ENCODE measurements around the gene CCDC27.

The CCDC27 gene

DNA sequence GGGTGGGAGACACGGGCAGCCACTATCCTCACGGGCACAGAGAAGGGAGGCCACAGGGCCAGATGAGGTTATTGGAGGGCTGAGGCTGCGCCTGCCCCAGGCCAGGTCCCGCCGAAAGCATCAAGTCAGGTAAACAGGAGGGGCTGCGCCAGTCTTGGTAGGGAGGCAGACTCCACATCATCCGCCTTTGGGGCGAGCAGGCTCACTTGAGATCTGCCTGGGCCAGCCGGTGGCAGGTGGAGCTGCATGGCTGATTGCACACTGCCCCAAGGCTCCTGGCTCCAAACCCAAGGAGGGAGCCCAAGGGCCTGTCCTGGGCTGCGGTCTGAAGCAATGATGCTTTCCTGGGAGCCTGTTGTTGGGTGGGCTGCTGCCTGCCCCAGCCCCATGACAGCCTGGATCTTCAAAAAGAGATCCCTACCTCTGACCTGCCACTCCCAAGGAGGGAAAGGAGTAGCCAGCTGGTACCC is 24.9 kb downstream of the CCDC27 start:
- DNase-seq (ENCODE audit: low spot score), result no peak

DNA sequence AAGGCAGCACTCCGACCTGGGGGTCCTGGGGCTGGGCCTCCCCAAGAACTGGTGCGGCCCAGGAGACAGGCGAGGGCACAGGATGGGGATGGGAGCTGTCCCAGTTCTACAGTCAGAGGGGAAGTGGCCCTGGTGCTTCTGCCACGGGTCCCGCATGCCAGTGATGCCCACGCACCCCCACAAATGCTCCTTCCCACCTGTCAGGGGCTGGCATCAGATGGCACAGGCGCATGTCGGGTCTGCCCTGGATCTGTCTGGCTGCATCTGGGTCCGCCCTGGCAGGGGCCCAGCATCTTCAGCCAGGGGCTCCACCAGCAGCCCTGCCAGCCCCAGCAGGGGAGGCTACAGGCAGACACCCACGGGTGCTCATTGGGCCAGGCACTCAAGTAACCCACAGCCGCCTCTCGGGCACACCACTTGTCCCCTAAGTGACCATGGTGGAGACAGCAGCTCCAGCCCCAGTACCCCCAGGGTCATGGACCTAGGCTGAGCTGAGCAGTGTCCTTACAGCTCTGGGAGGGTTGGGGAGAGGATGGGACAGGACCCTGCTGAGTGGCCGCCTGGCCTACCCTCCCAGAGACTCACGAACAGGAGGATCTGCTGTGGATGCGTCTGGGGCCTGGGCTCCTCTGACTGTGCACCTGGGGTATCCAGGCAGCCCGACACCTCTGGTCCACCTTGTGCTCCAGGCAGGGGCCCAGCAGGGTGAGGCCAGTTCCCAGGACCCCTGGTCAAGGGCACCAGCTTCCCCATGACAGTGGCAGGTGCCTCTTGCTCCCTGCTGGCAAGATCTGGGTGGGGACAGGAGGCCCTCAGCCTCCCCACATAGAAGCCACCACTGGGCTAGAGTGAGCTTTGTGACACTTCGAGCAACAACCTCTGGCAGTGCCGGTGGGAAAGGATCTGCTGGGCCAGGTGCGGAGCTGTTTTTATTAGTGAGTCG is 25.7 kb downstream of the CCDC27 start:
- no peak for DNase-seq (ENCODE audit: low spot score)

DNA sequence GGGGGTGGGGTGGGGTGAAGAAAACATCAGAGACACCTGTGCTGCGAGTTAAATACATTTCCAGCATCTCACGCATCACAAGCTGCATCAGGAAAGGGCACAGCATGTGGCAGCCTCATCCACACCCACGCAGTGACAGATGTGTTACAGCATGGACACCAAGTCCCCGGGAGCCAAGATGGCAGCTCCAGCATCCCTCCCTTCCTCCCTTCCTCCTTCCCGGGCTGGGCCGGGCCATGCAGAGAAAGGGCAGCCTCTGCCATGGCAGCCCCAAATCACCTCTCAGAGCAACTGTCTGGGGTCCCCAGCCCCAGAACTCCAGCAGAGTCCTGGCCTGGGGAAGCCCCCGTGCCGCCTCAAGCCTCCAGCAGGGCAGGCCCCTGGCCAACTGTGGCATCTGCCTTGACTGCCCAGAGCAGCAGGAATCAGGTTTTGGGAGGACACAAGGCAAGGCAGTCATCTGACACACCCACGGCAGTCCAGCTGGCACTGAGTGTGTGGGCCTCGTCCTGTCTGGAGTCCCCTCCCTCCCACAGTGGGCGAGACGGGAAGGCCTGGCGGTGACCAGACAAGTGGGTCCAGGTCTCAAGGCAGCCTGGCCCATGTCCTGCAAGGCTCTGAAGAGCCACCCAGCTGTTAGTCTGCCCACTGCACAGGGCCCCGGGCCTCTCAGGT is 26.5 kb downstream of the CCDC27 start:
- no peak for DNase-seq (ENCODE audit: low spot score)

DNA sequence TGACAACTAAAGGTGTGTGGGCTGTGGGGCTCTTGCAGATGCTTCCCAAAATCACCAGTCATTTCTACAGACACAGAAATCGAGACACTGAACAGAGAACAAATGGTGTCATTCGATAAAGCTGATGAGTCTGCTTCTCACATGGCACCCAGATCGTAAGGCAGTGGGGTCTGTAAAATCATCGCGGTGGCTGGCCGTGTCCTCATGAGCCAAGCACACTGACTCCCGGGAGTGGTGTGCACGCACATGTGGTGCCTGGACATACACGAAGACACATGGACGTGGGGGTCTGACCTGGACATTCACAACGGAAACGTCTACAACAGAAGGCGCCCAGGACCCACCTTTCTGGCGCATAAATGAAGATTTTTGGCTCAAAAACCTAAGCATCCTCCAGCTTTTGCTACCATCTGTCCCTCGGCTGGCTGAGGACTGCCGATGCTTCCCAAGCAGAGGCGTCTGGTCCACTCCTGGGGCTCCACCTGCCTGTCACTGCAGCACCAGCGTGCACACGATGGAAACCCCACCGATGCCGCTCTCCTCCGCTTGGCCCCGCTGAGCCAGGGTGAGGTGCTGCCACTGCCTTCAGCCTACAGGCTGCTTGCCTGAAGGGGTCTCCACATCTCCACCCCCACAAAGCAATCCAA is 27.1 kb downstream of the CCDC27 start:
- no peak for DNase-seq (ENCODE audit: low spot score)

DNA sequence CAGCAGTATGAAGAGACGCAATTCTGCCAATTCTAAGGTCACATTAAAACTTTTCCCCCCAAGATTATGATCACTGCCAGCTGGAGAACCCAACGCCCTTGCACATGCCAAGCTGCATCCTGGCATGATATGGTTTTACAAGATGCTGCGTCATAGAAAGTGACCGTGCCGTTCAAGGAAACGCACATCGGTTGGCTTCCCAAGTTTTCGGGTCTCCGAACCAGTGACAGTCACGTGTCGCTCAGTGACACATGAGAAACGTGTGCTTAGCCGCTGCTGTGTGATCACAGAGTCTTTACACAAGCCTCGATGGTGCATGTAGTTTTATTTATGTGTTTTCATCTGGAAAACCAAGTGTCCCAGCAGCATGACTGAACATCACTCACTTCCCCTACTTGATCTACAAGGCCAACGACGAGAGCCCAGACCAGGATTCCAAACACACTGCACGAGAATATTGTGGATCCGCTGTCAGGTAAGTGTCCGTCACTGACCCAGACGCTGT is 27.7 kb downstream of the CCDC27 start:
- no peak for DNase-seq (ENCODE audit: low spot score)

DNA sequence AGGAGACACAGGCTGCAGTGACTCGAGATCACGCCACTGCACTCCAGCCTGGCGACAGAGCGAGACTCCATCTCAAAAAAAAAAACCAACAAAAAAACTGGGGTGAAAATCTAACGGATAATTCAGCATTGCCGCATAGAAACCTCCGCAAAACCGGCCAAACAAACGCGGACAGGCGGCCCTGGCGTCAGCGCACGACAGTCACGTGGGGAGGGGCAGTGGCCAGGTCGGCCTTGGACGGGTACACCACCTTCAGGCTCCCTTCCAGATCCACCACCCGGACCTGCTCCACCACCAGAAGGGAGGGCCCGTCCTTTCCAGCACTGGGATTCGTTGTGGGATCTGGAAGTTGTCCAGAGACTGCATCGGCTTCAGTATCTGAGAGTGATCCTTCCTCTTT is 28.7 kb downstream of the CCDC27 start:
- DNase-seq (ENCODE audit: low spot score), result no peak

DNA sequence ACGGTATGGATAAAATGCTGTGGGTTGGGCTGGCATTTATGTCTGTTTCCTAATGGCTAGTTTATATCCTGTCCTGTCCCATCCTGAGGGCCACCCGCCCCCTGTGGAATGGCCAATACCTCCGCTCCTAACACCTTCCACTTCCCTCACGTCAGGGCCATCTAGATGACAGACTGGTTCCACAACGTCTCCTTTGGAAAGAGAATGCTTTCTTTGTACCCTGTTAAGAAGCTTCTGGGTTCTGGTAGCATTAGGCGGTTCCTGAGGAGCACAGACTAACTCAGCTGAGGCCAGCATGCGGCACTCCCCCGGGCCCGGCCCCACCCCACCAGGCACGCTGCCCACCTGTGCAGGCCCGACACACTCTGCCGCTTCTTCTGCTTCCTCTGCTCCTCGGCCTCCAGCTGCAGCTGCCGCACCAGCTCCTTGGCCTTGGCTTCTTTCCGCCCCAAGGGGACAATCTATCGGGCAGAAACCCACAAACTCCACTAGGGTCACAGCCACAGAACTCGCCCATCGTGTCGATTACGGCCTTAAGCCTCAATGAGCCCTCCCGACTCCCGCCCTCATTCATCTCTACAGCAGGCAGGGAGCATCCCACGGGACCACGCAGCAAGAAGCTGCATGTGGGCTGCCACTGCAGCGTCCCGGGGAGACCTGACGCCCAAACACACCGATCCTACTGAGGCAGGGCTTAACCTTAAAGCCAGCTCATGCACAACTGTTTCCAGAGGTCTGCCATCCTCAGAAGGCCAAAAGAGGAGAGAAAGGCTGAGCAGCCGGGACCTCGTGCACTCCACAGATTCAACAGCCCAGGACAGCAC is 31.6 kb downstream of the CCDC27 start:
- DNase-seq (ENCODE audit: low spot score), result no peak

DNA sequence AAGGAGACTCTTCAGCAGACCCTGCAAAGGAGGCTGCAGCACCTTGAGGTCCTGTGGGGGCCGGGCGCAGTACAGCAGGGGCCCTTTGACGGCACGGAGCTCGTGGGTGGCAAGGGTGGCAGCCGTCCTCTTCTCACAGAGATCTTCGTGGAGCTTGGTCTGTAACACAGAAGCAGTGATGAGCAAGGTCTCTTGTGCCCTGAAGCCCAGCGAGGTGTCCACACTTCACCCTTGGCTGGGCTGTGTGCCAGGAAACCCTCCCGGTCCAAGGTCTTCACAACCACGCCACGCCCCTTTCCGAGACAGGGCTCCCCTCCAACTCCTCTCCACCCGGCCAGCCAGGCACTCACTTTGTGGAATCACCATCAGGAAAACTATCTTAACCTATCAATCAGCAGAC is 32.8 kb downstream of the CCDC27 start:
- DNase-seq (ENCODE audit: low spot score), result no peak

DNA sequence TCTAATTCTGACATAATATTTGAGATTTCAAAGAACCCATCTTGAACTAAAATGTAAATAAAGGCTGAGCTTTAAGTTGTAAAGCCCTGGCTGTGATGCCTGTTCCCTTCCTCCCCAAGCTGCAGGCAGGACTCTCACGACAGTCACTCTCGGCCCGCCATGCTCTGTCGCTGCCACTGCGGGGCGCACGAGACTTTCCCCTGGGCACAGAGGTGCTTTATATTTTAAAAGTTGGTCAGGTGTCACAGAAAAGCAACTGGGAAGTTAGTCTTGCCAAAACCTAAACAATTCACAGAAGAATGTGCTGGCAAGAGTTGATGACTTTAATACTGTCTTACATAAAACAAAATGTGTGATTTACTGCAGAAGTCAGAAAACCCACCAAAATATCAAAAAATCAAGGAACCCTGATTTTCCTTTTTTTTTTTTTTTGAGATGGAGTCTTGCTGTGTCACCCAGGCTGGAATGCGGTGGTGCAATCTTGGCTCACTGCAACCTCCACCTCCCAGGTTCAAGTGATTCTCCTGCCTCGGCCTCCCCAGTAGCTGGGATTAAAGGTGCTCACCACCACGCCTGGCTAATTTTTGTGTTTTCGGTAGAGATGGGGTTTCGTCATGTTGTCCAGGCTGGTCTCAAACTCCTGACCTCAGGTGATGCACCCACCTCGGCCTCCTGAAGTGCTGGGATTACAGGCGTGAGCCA is 33.4 kb downstream of the CCDC27 start:
- peak; percentile 79 for DNase-seq (ENCODE audit: low spot score)

DNA sequence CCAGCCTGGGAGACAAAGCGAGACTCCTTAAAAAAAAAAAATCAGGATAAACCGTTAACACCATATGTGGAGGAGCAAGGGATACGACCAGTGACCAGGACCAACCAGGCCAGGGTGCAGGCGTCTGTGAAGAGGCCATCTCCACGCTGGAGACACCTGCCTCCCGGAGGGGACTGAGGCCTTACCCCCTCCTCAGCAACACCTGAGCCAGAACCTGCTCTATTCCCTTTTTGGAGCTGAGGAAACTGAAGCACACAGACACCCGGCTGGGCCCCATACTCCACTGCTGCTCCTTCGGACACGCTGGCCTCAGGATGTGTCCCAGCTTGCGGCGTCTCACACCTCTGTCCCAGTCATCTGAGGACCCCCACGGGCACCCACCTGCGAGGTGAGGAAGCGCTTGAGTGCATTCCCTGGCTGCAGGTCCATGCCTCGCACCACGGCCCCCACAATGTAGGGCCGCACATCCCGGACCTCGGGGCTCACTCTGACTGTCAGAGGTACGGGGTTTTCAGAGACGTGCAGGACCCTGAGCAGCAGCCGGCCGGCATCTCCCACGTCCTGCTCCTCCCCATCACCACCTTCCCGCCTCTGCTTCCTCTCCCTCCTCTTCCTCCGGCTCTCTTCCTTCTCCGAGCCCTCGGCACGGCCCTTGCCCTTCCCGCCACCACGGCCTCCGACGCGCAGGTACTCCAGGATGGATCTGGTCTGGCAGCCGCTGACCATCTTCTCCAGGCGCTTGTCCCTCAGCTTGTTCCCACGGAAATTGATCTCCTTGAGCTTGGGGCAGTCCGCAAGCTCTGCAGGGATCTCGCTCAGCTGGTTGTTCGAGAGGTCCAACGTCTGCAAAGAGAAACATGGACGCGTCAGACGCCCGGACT is 34.5 kb downstream of the CCDC27 start:
- DNase-seq (ENCODE audit: low spot score), result no peak

DNA sequence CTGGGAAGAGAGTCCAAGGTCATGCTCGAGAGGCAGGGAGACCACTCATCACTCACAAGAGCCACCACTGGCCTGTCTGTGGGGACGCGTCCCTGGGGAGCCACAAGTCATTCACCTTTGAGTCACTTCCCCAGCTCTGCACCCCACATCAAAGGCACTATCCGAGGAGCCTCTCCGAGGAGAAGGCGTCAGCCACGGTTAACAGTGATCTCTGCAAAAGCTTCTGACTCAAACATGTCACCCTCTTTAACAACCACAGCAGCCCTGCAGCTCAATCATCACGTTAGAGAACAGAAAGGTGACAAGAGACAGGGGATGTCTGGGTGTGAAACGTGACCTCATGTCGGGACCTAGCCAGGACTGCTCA is 35.1 kb downstream of the CCDC27 start:
- no peak for DNase-seq (ENCODE audit: low spot score)

DNA sequence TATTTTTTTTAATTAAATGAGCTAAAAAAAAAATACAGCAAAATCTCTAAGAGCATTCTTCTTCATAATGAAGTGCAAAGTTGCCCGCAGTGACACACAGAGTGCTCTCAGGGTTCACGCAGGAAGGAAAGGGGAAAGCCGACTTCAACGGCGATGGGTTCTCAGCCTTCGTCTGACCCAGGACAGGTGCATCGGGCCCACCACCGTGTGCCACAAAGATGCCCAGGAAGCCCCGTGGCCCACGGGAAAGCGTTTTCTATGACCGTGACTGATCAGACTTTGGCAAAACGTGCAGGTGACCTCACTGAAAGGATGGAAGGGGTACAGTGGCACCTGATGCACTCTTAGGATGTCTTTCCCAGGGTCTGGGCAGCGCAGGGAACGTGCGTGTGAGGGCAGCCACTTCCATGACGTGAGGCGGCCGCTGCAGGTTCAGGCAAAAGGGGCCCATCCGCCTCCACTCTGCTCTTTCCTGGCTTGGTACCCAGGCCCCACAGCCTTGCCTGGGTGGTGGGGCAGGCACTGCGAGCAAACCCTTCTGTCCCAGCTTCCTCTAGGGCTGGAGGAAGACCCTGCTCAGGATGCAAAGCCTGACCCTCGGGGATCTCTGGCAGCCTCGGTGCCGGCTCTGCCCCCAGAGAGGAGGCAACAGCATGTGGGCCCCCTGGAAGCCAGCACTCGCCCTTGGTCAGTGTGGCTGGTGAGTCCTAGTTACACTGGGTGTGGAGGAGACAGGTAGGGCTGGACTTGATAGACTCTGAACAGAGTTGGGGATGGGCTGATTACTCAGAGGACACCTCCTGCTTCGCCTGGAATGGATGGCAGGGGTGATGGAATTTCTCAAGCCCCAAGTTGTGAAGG is 35.7 kb downstream of the CCDC27 start:
- DNase-seq (ENCODE audit: low spot score), result no peak

DNA sequence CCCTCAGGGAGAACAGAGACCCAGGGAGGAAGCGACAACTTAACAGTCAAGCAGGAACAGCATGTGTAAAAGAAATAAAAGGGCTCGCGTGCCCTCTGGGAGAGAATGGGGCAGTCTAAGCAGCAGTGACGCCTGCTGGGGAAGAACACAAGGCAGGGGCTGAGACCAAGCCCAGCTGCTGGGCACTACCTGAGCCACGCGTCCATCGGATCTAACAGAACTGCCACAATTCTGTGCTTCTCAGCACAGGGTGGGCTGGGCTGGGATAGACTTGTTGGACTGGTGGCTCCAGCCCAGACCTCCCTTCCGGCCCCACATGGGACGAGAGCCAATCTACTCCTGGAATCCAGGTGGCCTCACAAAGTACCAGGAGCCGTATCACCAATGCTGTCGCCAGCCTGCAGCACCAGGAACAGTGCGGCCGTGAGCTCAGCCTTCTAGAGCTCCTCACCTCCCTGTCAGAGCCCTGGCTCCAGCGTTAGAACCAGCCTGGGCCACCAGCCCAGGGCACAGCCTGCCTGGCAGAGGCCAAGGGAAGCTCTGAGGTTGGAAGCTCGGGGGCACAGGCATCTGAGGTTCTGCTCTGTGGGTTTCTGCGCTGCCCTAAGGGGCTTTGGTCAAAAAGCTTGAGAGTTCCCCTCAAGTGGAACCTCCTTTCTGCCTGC is 36.6 kb downstream of the CCDC27 start:
- DNase-seq (ENCODE audit: low spot score), result no peak

DNA sequence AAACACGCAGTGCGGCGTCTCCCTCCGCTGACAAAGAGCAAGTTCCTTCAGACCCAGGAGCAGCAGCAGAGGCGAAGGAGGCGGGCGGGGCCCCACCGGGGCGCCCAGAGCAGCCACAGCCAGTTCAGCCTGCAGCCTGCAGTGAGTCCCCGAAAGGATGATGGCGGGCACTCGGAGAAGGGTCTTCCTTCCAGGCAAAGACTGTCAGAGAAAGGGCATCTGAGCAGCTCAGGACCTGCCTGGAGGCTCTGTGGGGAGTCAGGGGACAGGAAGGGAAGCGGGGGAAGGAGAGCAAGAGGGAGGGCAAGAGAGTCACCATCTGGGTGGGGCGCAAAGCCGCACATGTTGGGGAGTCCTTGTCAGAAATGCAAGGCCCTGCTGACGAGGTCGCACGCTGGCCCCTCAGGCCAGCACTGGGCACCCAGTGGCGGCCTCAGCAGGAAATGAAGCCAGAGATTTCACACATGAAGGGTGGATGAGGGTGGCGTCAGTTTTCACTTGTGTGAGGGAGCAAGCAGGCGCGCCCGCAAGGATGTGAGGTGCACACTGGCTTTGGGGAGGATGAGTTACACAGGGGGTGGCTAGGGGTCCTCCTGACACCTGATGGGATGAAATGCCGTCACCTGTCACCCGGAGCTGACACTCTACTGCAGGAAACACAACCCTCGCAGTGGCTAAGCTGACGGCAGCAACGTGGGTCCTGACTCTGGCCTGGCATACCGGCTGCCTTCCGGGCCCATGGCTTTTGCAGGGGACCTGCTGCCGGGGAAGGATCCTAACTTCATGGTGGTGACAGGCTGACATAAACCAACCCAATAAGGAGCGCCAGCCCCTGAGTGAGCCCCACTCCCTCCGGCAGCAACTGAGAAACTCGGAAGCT is 37.4 kb downstream of the CCDC27 start:
- DNase-seq (ENCODE audit: low spot score), result no peak

DNA sequence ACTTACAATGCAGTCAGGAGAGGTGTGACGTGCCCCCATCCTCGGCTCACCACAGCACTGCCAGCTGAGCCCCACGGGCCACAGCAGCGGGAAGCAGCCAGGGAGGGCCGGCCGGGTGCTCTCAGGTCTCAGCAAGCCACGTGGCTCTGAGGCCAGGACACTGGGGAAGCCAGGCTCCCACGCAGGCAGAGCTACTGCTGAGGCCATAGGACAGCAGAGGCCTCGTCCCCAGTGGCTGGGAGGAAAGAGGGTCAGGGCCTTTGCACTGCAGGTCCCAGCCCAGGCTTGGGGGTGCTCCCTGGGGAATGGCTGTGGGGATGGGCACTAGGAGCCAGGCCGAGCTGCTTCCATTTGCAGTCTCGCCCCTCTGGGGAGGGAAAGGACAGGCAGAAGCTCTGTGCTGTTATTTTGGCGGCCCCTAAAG is 38.3 kb downstream of the CCDC27 start:
- DNase-seq (ENCODE audit: low spot score), result no peak

DNA sequence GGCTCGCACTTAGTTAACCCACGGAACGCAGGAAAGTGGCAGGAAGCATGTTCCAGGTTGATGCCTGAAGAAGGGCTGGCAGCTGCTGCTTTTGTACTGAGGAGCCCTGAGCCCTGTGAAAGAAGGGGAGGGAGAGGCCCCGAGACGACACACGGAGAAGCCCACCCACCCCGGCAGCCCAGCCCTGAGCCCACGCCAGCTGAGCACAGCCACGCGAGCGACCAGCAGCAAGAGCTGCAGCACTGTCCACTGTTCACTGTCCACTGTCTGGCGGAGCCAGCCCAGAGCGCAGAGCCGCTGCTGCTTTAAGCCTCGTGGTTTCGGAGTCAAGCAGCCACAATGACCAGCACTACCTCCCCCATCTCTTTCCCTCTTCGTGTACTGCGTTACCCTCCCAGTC is 38.7 kb downstream of the CCDC27 start:
- no peak for DNase-seq (ENCODE audit: low spot score)

DNA sequence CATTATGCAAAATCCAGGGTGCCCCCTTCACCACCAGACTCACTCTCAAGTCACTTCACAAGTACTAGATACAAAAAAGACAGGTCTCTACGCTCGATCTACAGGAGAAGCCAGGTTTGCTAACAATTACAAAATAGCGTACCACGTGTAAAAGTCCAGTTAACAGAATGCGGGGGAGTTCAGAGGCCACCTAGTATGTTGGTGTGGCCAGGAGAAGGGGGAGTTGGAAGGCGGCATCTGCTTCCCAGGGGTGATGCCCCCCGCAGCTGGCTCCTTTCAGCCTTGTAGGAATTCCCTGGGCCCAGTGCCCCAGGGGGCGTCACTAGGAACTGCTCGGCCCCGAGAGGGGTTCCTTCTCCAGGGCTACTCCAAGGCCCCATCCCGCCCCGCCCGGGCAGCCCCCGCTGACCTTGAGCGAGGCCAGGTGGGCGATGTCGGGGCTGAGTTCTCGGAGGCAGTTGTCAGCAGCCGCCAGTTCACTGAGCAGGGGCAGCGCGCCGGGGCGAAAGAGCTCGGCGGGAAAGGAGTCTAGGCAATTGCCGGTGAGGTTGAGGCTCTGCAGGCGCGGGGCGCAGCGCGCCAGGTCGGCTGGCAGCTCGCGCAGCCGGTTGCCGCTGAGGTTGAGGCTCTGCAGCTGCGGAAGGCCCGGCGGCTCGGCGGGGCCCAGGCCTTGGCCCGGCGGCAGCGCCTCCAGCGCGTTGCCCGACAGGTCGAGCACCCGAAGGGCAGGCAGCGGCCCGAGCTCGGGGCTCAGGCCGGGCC is 43.4 kb downstream of the CCDC27 start:
- no peak for DNase-seq (ENCODE audit: low spot score)
